HepG2 (cell line): ENCODE measurements around the gene SLC36A3. TPM values are rescaled to one million over a fixed set of nuclear protein-coding genes. Genes with fewer than 3 reads are reported as not detected.

Experiments used
- ARID2 ChIP-seq: sonication (generic); formaldehyde crosslinking; IDR thresholded peaks from 2 replicates; pipeline ENCODE4 v1.8.1; 2022; ENCODE audit warnings: mild to moderate bottlenecking, missing genetic modification reagents, borderline replicate concordance
- BORCS8-MEF2B ChIP-seq: sonication (generic); formaldehyde crosslinking; IDR thresholded peaks from 2 replicates; pipeline ENCODE4 v1.8.0; 2022; ENCODE audit warnings: mild to moderate bottlenecking, missing genetic modification reagents
- CBX1 ChIP-seq: IDR thresholded peaks from one replicate; pipeline ENCODE4 v1.6.1; 2016; ENCODE audit warnings: antibody characterized with exemption, low read depth
- HDAC1 ChIP-seq: sonication (generic); formaldehyde crosslinking; IDR thresholded peaks from 2 replicates; pipeline ENCODE4 v1.5.1; 2020; ENCODE audit warnings: mild to moderate bottlenecking, missing genetic modification reagents
- IKZF1 ChIP-seq: fragments of 450-650 bp; IDR thresholded peaks from 2 replicates; pipeline ENCODE4 v1.7.1; 2016
- IRF2 ChIP-seq: IDR thresholded peaks from 2 replicates; pipeline ENCODE4 v1.6.1; 2018; ENCODE audit warnings: missing genetic modification reagents, missing compliant biosample characterization
- KDM5A ChIP-seq: fragments of 200-600 bp; sonication (generic); IDR thresholded peaks from 2 replicates; pipeline ENCODE4 v1.7.0; 2018; ENCODE audit warnings: antibody characterized with exemption, mild to moderate bottlenecking, low read length, borderline replicate concordance
- KDM6A ChIP-seq: IDR thresholded peaks from 2 replicates; pipeline ENCODE4 v1.6.1; 2016; ENCODE audit warnings: low read depth
- PHF5A ChIP-seq: IDR thresholded peaks from one replicate; pipeline ENCODE4 v1.6.1; 2018; ENCODE audit warnings: low read depth, missing genetic modification reagents; ENCODE audit not compliant: unreplicated experiment
- RARA ChIP-seq: IDR thresholded peaks from 2 replicates; pipeline ENCODE4 v1.6.1; 2016; ENCODE audit warnings: missing genetic modification reagents, missing compliant biosample characterization
- REPIN1 ChIP-seq: sonication (generic); formaldehyde crosslinking; IDR thresholded peaks from 2 replicates; pipeline ENCODE4 v1.8.0; 2022; ENCODE audit warnings: missing genetic modification reagents, low read depth, mild to moderate bottlenecking, borderline replicate concordance
- SETDB1 ChIP-seq: sonication (generic); formaldehyde crosslinking; IDR thresholded peaks from 2 replicates; pipeline ENCODE4 v1.5.1; 2020; ENCODE audit warnings: missing genetic modification reagents, mild to moderate bottlenecking, borderline replicate concordance
- SKI ChIP-seq: fragments of 450-650 bp; IDR thresholded peaks from one replicate; pipeline ENCODE4 v1.6.1; 2018; ENCODE audit warnings: mild to moderate bottlenecking; ENCODE audit not compliant: partially characterized antibody
- ZNF501 ChIP-seq: sonication (generic); formaldehyde crosslinking; IDR thresholded peaks from 2 replicates; pipeline ENCODE4 v1.5.1; 2020; ENCODE audit warnings: mild to moderate bottlenecking, moderate library complexity, missing genetic modification reagents
- ZNF768 ChIP-seq: sonication (generic); formaldehyde crosslinking; IDR thresholded peaks from 2 replicates; pipeline ENCODE4 v1.4.0; 2020; ENCODE audit warnings: missing genetic modification reagents
- ZNF790 ChIP-seq: sonication (generic); formaldehyde crosslinking; IDR thresholded peaks from 2 replicates; pipeline ENCODE4 v1.8.0; 2022; ENCODE audit warnings: missing genetic modification reagents, mild to moderate bottlenecking, borderline replicate concordance
- polyA plus RNA-seq, 8 experiments: library from polyadenylated mRNA; depleted of rRNA in 3 of 8; stranded (reverse) in 7 of 8; unstranded in 1 of 8; fragments of >200 nt; fragmentation: Illumina TruSeq in 4 of 8; extraction: Trizol in 4 of 8; gene quantifications; 2 replicates each; pipeline versions ENCODE4 v1.2.1 to v1.2.3, GENCODE V29; 2011 to 2016; ENCODE audit warnings: low read depth in 4 of 8, missing spikeins in 1 of 8, mixed read lengths in 1 of 8; ENCODE audit not compliant: insufficient read depth in 1 of 8
- total RNA-seq, 5 experiments: library from RNA; depleted of rRNA; stranded (reverse); fragments of >200 nt; fragmentation: Illumina TruSeq; extraction: Trizol; gene quantifications; 2 replicates each; pipeline ENCODE4 v1.2.3, GENCODE V29; 2016; ENCODE audit warnings: low read depth in 1 of 5
- TF ChIP-seq, protein P1 (sequence below): sonication (generic); formaldehyde crosslinking; IDR thresholded peaks from 2 replicates; pipeline ENCODE4 v1.4.0; 2020; ENCODE audit warnings: missing genetic modification reagents, borderline replicate concordance
- TF ChIP-seq, protein P2 (sequence below): sonication (generic); formaldehyde crosslinking; IDR thresholded peaks from 2 replicates; pipeline ENCODE4 v1.5.1; 2020; ENCODE audit warnings: mild to moderate bottlenecking, moderate library complexity, missing genetic modification reagents
- TF ChIP-seq, protein P3 (sequence below): sonication (generic); formaldehyde crosslinking; IDR thresholded peaks from 2 replicates; pipeline ENCODE4 v1.5.0; 2020; ENCODE audit warnings: missing genetic modification reagents
- TF ChIP-seq, protein P4 (sequence below): sonication (generic); formaldehyde crosslinking; IDR thresholded peaks from 2 replicates; pipeline ENCODE4 v1.9.0; 2021; ENCODE audit warnings: missing genetic modification reagents, borderline replicate concordance

The SLC36A3 gene
- total and polyA plus RNA-seq, 2 of the 13 experiments (the other 11 are each of a cell fraction or from before 2014, with no cell fraction given): not detected

DNA sequence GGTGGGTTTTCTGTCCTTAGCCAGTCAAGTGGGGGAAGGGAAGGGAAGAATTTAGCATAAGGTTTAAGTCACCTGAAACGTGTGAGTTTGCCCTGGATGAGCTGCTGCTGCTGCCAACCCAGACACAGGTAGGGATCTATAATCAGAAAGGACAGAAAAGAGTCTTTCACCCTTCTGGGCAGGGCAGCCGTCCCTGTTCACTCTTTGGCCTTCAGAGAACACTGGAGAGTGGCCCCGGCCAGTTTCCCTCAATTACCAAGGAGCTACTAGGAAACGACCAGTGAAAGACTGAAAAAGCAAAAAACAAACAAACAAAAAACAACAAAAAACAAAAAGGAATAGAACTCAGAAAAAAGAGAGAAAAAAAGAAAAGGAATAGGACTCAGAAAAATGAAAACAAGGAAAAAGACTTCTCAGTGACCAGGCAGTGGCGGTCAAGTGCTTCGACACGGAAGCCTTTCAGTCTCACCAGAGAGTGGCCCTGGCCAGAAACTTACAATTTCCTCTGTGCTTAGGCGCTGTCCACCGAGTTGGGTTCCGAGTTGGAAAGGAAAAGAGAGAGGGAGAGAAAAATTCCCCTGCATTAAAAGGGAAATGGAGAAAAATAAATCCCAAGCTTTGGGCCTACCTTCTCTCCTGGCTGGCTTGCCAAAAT, 53.1 kb downstream of the SLC36A3 start (continued):
- TF ChIP-seq, protein P1, sequence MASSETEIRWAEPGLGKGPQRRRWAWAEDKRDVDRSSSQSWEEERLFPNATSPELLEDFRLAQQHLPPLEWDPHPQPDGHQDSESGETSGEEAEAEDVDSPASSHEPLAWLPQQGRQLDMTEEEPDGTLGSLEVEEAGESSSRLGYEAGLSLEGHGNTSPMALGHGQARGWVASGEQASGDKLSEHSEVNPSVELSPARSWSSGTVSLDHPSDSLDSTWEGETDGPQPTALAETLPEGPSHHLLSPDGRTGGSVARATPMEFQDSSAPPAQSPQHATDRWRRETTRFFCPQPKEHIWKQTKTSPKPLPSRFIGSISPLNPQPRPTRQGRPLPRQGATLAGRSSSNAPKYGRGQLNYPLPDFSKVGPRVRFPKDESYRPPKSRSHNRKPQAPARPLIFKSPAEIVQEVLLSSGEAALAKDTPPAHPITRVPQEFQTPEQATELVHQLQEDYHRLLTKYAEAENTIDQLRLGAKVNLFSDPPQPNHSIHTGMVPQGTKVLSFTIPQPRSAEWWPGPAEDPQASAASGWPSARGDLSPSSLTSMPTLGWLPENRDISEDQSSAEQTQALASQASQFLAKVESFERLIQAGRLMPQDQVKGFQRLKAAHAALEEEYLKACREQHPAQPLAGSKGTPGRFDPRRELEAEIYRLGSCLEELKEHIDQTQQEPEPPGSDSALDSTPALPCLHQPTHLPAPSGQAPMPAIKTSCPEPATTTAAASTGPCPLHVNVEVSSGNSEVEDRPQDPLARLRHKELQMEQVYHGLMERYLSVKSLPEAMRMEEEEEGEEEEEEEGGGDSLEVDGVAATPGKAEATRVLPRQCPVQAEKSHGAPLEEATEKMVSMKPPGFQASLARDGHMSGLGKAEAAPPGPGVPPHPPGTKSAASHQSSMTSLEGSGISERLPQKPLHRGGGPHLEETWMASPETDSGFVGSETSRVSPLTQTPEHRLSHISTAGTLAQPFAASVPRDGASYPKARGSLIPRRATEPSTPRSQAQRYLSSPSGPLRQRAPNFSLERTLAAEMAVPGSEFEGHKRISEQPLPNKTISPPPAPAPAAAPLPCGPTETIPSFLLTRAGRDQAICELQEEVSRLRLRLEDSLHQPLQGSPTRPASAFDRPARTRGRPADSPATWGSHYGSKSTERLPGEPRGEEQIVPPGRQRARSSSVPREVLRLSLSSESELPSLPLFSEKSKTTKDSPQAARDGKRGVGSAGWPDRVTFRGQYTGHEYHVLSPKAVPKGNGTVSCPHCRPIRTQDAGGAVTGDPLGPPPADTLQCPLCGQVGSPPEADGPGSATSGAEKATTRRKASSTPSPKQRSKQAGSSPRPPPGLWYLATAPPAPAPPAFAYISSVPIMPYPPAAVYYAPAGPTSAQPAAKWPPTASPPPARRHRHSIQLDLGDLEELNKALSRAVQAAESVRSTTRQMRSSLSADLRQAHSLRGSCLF (CRISPR knock-in tag): no peak
- no peak for TF ChIP-seq SKI
- no peak for TF ChIP-seq SETDB1 (CRISPR knock-in tag)
- no peak for TF ChIP-seq KDM6A
- TF ChIP-seq, protein P2, sequence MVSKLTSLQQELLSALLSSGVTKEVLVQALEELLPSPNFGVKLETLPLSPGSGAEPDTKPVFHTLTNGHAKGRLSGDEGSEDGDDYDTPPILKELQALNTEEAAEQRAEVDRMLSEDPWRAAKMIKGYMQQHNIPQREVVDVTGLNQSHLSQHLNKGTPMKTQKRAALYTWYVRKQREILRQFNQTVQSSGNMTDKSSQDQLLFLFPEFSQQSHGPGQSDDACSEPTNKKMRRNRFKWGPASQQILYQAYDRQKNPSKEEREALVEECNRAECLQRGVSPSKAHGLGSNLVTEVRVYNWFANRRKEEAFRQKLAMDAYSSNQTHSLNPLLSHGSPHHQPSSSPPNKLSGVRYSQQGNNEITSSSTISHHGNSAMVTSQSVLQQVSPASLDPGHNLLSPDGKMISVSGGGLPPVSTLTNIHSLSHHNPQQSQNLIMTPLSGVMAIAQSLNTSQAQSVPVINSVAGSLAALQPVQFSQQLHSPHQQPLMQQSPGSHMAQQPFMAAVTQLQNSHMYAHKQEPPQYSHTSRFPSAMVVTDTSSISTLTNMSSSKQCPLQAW (CRISPR knock-in tag): peak; percentile 29; the same call in 1 of the 2 replicates
- TF ChIP-seq, protein P3, sequence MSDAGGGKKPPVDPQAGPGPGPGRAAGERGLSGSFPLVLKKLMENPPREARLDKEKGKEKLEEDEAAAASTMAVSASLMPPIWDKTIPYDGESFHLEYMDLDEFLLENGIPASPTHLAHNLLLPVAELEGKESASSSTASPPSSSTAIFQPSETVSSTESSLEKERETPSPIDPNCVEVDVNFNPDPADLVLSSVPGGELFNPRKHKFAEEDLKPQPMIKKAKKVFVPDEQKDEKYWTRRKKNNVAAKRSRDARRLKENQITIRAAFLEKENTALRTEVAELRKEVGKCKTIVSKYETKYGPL (CRISPR knock-in tag): 0 out of 2 replicates have a peak, but pooled peaks have one; percentile 24
- TF ChIP-seq CBX1: no peak
- TF ChIP-seq ZNF768 (CRISPR knock-in tag): no peak
- no peak; the same call in 1 of the 2 replicates for TF ChIP-seq RARA (CRISPR knock-in tag)
- TF ChIP-seq ZNF790: no peak
- TF ChIP-seq IKZF1: no peak
- no peak for TF ChIP-seq PHF5A
- TF ChIP-seq ARID2 (CRISPR knock-in tag): peak; percentile 92; the same call in 1 of the 2 replicates
- TF ChIP-seq IRF2 (CRISPR knock-in tag): 0 out of 2 replicates have a peak, but pooled peaks have one; percentile 1
- TF ChIP-seq KDM5A: peak; percentile 66; the same call in 1 of the 2 replicates
- 0 out of 2 replicates have a peak, but pooled peaks have one; percentile 16 for TF ChIP-seq HDAC1 (CRISPR knock-in tag)
- no peak for TF ChIP-seq REPIN1 (CRISPR knock-in tag)
- 0 out of 2 replicates have a peak, but pooled peaks have one; percentile 34 for TF ChIP-seq BORCS8-MEF2B (CRISPR knock-in tag)
- TF ChIP-seq, protein P4, sequence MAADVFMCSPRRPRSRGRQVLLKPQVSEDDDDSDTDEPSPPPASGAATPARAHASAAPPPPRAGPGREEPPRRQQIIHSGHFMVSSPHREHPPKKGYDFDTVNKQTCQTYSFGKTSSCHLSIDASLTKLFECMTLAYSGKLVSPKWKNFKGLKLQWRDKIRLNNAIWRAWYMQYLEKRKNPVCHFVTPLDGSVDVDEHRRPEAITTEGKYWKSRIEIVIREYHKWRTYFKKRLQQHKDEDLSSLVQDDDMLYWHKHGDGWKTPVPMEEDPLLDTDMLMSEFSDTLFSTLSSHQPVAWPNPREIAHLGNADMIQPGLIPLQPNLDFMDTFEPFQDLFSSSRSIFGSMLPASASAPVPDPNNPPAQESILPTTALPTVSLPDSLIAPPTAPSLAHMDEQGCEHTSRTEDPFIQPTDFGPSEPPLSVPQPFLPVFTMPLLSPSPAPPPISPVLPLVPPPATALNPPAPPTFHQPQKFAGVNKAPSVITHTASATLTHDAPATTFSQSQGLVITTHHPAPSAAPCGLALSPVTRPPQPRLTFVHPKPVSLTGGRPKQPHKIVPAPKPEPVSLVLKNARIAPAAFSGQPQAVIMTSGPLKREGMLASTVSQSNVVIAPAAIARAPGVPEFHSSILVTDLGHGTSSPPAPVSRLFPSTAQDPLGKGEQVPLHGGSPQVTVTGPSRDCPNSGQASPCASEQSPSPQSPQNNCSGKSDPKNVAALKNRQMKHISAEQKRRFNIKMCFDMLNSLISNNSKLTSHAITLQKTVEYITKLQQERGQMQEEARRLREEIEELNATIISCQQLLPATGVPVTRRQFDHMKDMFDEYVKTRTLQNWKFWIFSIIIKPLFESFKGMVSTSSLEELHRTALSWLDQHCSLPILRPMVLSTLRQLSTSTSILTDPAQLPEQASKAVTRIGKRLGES: 0 out of 2 replicates have a peak, but pooled peaks have one; percentile 41
- 0 out of 2 replicates have a peak, but pooled peaks have one; percentile 41 for TF ChIP-seq ZNF501
